ENCODE measurements around the gene MYMX. TPM values are rescaled to one million over a fixed set of nuclear protein-coding genes. Genes with fewer than 3 reads are reported as not detected.

Gene MYMX
- total RNA-seq, 1 experiment from 2014 or later = 1.8 TPM

- BruUV-seq (replicated peaks) = no TSS peak
- POLR2A ChIA-PET = interaction anchor here (0.6 kb wide), 2 partner anchors 19 to 35 kb away, joined by 3 to 7 read pairs; no protein-coding TSS in a partner anchor
- no peaks in the 10 kb centered on the region for H3K9me3 ChIP-seq (ENCODE audit: control insufficient read depth, insufficient read depth, low read depth, low read length)
- in situ Hi-C loops (cut with HindIII; ENCODE audit: low pct_unique_long_range_greater_than_20kb, low sequenced_read_pairs) = no loop called here
- no peaks in the 10 kb centered on the region for H3K27me3 ChIP-seq (ENCODE audit: control insufficient read depth, insufficient read depth, low read length)
- no peak for DNase-seq (ENCODE audit: low read depth, low spot score)
- intact Hi-C loops (cut with micrococcal nuclease; ENCODE audit: unreplicated experiment) = no loop called here
- CTCF ChIA-PET = no interaction called here
- no peaks in the 10 kb centered on the region for H3K36me3 ChIP-seq (ENCODE audit: control insufficient read depth, insufficient read depth, low read length)
- H3K4me3 ChIP-seq (ENCODE audit: low read depth in 2 of 2, low read length in 2 of 2) = peak overlapping the region in 1 of 2 experiments; percentile 57; a peak in 1 of 4 replicates
- H3K4me1 ChIP-seq (ENCODE audit: control insufficient read depth, insufficient read depth, low read length) = peaks cover 42% of the 10 kb centered on the region
- peak; percentile 37 for ATAC-seq
- peak overlapping the region; percentile 98 for H3K27ac ChIP-seq (ENCODE audit: low read length)
- peak; percentile 30; the same call in 1 of the 2 replicates for TF ChIP-seq POLR2AphosphoS5 (IDR thresholded peaks at IDR 0.05; ENCODE audit: low read depth, low read length)
- TF ChIP-seq CTCF (IDR thresholded peaks at IDR 0.05) = no peak
Measured at GRCh38 chr6:44217332-44218143, 812 bp downstream of the MYMX start.

- Histone ChIP-seq H3K36me3 (ENCODE audit: control insufficient read depth, insufficient read depth, low read length) (no peaks in the 10 kb centered on the region), H3K4me3 (ENCODE audit: low read depth in 2 of 2, low read length in 2 of 2) (peak overlapping the region; percentile 57), H3K27me3 (ENCODE audit: control insufficient read depth, insufficient read depth, low read length) (no peaks in the 10 kb centered on the region), H3K9me3 (ENCODE audit: control insufficient read depth, insufficient read depth, low read depth, low read length) (no peaks in the 10 kb centered on the region), H3K4me1 (ENCODE audit: control insufficient read depth, insufficient read depth, low read length) (peaks cover 46% of the 10 kb centered on the region), H3K27ac (ENCODE audit: low read length) (peak overlapping the region; percentile 98)
- intact Hi-C loops (cut with micrococcal nuclease; ENCODE audit: unreplicated experiment) (no loop called here), in situ Hi-C loops (cut with HindIII; ENCODE audit: low pct_unique_long_range_greater_than_20kb, low sequenced_read_pairs) (no loop called here)
- ATAC-seq (peak; percentile 72), DNase-seq (ENCODE audit: low read depth, low spot score) (no peak)
- BruUV-seq (replicated peaks) = no TSS peak
- peak; percentile 77; the same call in 1 of the 2 replicates for TF ChIP-seq TCF7L2 (IDR thresholded peaks at IDR 0.05; ENCODE audit: low read depth, low read length)
- no peak for TF ChIP-seq CTCF (IDR thresholded peaks at IDR 0.05)
- TF ChIP-seq REST (IDR thresholded peaks at IDR 0.05; ENCODE audit: insufficient read depth in 1 of 2, low read depth in 2 of 2, low read length in 1 of 2) = no peak
- TF ChIP-seq POLR2AphosphoS5 (IDR thresholded peaks at IDR 0.05; ENCODE audit: low read depth, low read length) = peak; percentile 31; the same call in 1 of the 2 replicates
- TF ChIP-seq SIN3A (IDR thresholded peaks at IDR 0.05; ENCODE audit: borderline replicate concordance, insufficient read depth, low read depth, low read length) = peak; percentile 46; the same call in 1 of the 2 replicates
- CTCF ChIA-PET = no interaction called here
- POLR2A ChIA-PET = interaction anchor here (0.6 to 1.3 kb wide), 3 partner anchors 28 to 1240 kb away, joined by 3 to 7 read pairs (median 4); partner anchors contain the start of gene TMEM151B
Measured at GRCh38 chr6:44219053-44219814, 2.5 kb downstream of the MYMX start.
